Keratinocyte (primary cell): ENCODE data around the gene FGFR2. TPM values are rescaled to one million over a fixed set of nuclear protein-coding genes. Genes with fewer than 3 reads are reported as not detected.

Experiments used
- DNase-seq: peaks from one replicate; pipeline ENCODE4 v3.0.0-alpha.2; 2011; ENCODE audit warnings: low read depth, missing footprints, low spot score
- FAIRE-seq: peaks from 2 replicates; lab custom pipeline; 2011; peaks lifted over from hg19 to GRCh38; lab: Jason Lieb, UNC
- H2AFZ ChIP-seq: 2 replicates; pipeline ENCODE4 v1.6.0; 2012; ENCODE audit warnings: low read length, control low read depth, inconsistent platforms; ENCODE audit not compliant: control insufficient read depth
- H3K27ac ChIP-seq: 2 replicates; pipeline ENCODE4 v1.5.1; 2011; ENCODE audit warnings: low read length; ENCODE audit not compliant: control insufficient read depth, insufficient read depth
- H3K27me3 ChIP-seq: 3 replicates; pipeline ENCODE4 v1.6.0; 2011; ENCODE audit warnings: low read length; ENCODE audit not compliant: control insufficient read depth, insufficient read depth; ENCODE audit errors: extremely low read depth
- H3K36me3 ChIP-seq, 2 experiments: 2 replicates in 1 of 2; 3 replicates in 1 of 2; pipeline ENCODE4 v1.5.1; 2011; ENCODE audit warnings: low read length in 2 of 2, mild to moderate bottlenecking in 1 of 2; ENCODE audit not compliant: control insufficient read depth in 2 of 2, insufficient read depth in 2 of 2; ENCODE audit errors: extremely low read depth in 1 of 2
- H3K4me1 ChIP-seq: 3 replicates; pipeline ENCODE4 v1.5.1; 2011; ENCODE audit warnings: low read length; ENCODE audit not compliant: control insufficient read depth, insufficient read depth; ENCODE audit errors: extremely low read depth
- H3K4me2 ChIP-seq: 3 replicates; pipeline ENCODE4 v1.6.0; 2011; ENCODE audit warnings: low read depth, low read length; ENCODE audit not compliant: control insufficient read depth, insufficient read depth; ENCODE audit errors: extremely low read depth
- H3K4me3 ChIP-seq, 3 experiments: fragments of 200-600 bp in 1 of 3; sonication (generic) in 1 of 3; 2 replicates in 2 of 3; 3 replicates in 1 of 3; pipeline ENCODE4 v1.5.1; 2011 to 2016; ENCODE audit warnings: low read length in 3 of 3, mild to moderate bottlenecking in 3 of 3, control low read depth in 2 of 3, inconsistent platforms in 1 of 3, low read depth in 1 of 3, mixed read lengths in 1 of 3, mixed run types in 1 of 3, moderate library complexity in 1 of 3; ENCODE audit not compliant: control insufficient read depth in 2 of 3, insufficient read depth in 2 of 3; ENCODE audit errors: extremely low read depth in 1 of 3
- H3K79me2 ChIP-seq: 2 replicates; pipeline ENCODE4 v1.6.0; 2012; ENCODE audit warnings: low read length; ENCODE audit not compliant: control insufficient read depth, insufficient read depth
- H3K9ac ChIP-seq: 3 replicates; pipeline ENCODE4 v1.6.0; 2011; ENCODE audit warnings: low read length; ENCODE audit not compliant: control insufficient read depth, insufficient read depth; ENCODE audit errors: extremely low read depth
- H3K9me1 ChIP-seq: 3 replicates; pipeline ENCODE4 v1.6.0; 2011; ENCODE audit warnings: low read length; ENCODE audit not compliant: control insufficient read depth, insufficient read depth; ENCODE audit errors: extremely low read depth
- H3K9me3 ChIP-seq: 2 replicates; pipeline ENCODE4 v1.5.1; 2012; ENCODE audit warnings: low read depth, low read length; ENCODE audit not compliant: control insufficient read depth
- H4K20me1 ChIP-seq: 3 replicates; pipeline ENCODE4 v1.6.0; 2011; ENCODE audit warnings: low read length; ENCODE audit not compliant: control insufficient read depth, insufficient read depth; ENCODE audit errors: extremely low read depth
- EZH2 ChIP-seq: IDR thresholded peaks from one replicate; pipeline ENCODE4 v1.6.1; 2012; ENCODE audit warnings: inconsistent platforms, mild to moderate bottlenecking, low read length, moderate library complexity
- dilution Hi-C: fragments of 300-500 bp; cut with MboI; formaldehyde crosslinking; loops from one replicate; pipeline ENCODE4 v1.7.0; 2020; ENCODE audit warnings: low sequenced_read_pairs; ENCODE audit not compliant: extremely low pct_ligation_motif_present
- polyA plus RNA-seq, 5 experiments: library from polyadenylated mRNA; depleted of rRNA in 3 of 5; stranded (reverse) in 3 of 5; stranded (forward) in 1 of 5; unstranded in 1 of 5; fragments of >200 nt; gene quantifications; 1 replicate in 1 of 5; 2 replicates in 3 of 5; 3 replicates in 1 of 5; pipeline versions ENCODE4 v1.2.1 to v1.2.3, GENCODE V29; 2011 to 2012; ENCODE audit warnings: missing spikeins in 2 of 5, low read depth in 1 of 5, low replicate concordance in 1 of 5
- TF ChIP-seq, protein P1 (sequence below), 3 experiments: IDR thresholded peaks in 1 of 3; conservative IDR thresholded peaks in 1 of 3; optimal IDR thresholded peaks in 1 of 3; 2 replicates in 2 of 3; 3 replicates in 1 of 3; pipeline versions ENCODE3 to v1.5.1; 2011; ENCODE audit warnings: low read length in 3 of 3, mild to moderate bottlenecking in 3 of 3, moderate library complexity in 2 of 3, control low read depth in 1 of 3, inconsistent platforms in 1 of 3; ENCODE audit not compliant: insufficient read depth in 2 of 3; ENCODE audit errors: extremely low read depth in 1 of 3

FGFR2 gene
- polyA plus RNA-seq, 1 donor (not counting 4 experiments of a cell fraction or from before 2014, with no cell fraction given) = 20.6 TPM

DNA sequence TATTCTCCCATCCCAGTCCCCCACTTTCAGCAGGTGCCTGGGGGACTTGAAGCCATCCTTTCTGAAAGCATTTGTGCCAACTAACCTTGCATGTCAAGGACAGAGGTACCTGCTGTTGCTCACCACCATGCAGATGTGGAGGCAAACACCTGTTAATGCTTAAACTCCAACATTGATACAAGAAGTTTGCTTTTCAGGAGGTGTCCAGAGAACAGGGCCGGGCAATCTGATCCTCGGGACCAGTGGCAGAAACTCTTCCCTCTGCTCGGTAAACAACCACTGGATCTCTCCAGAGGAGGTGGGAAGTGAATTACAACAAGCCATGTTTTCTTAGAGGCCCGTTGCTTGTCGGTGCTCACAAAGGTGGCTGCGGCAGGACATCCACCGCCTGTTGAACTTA is 54.7 kb downstream of the FGFR2 start:
- DNase-seq (no peak), FAIRE-seq (no peak)
- no peak overlapping the region for H3K4me3 ChIP-seq
- no peaks in the 10 kb centered on the region for H3K27me3 ChIP-seq
- no peak overlapping the region for H3K27ac ChIP-seq
- H3K9ac ChIP-seq = no peak overlapping the region
- H3K4me1 ChIP-seq = no peaks in the 10 kb centered on the region
- H3K4me2 ChIP-seq = no peak overlapping the region
- TF ChIP-seq, protein P1, sequence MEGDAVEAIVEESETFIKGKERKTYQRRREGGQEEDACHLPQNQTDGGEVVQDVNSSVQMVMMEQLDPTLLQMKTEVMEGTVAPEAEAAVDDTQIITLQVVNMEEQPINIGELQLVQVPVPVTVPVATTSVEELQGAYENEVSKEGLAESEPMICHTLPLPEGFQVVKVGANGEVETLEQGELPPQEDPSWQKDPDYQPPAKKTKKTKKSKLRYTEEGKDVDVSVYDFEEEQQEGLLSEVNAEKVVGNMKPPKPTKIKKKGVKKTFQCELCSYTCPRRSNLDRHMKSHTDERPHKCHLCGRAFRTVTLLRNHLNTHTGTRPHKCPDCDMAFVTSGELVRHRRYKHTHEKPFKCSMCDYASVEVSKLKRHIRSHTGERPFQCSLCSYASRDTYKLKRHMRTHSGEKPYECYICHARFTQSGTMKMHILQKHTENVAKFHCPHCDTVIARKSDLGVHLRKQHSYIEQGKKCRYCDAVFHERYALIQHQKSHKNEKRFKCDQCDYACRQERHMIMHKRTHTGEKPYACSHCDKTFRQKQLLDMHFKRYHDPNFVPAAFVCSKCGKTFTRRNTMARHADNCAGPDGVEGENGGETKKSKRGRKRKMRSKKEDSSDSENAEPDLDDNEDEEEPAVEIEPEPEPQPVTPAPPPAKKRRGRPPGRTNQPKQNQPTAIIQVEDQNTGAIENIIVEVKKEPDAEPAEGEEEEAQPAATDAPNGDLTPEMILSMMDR (optimal IDR thresholded peaks at IDR 0.05 in 1 of 3, IDR thresholded peaks at IDR 0.05 in 1 of 3, conservative IDR thresholded peaks at IDR 0.05 in 1 of 3; ENCODE audit: extremely low read depth in 1 of 3, insufficient read depth in 2 of 3, low read length in 3 of 3) = no peak
- no peak for TF ChIP-seq EZH2
- no peaks in the 10 kb centered on the region for H4K20me1 ChIP-seq
- H2AFZ ChIP-seq = no peak overlapping the region
- no peaks in the 10 kb centered on the region for H3K9me1 ChIP-seq
- no peaks in the 10 kb centered on the region for H3K9me3 ChIP-seq
- dilution Hi-C loops = no loop called here
- no peaks in the 10 kb centered on the region for H3K79me2 ChIP-seq
- H3K36me3 ChIP-seq = peaks cover 1 to 8% of the 10 kb centered on the region in 2 experiments

DNA sequence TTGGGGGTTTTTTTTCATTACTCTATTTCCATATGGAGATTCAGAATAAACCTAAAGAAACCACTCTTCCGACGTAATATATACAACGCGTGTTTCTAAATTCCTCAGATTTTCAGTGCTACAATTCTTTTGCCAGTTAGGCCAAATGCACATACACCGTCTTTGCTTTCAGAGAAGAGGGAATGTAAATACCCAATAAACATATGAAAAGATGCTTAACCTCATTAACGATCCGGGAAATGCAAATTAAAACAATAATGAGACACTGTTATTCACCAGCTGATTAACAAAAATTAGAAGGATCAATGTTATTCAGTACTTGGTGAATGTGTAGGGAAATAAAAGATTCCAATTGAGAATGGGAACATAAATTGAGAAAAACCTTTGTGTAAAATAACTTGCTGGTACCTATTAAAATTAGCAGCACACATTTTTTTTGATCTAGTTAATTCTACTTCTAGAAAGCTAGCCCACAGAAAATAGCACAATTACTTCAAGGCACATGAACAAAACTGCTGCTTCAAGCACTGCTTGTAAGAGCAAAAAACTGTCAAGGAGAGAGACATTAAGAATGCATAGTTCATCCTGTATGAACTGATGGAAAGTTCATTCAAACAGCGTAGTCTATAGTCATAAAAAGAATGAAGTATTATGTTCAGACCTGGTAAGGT is 56.7 kb downstream of the FGFR2 start:
- no peak overlapping the region for H2AFZ ChIP-seq
- dilution Hi-C loops = no loop called here
- no peaks in the 10 kb centered on the region for H3K79me2 ChIP-seq
- FAIRE-seq (no peak), DNase-seq (no peak)
- H3K4me3 ChIP-seq = no peak overlapping the region
- no peaks in the 10 kb centered on the region for H4K20me1 ChIP-seq
- H3K4me2 ChIP-seq = no peak overlapping the region
- no peaks in the 10 kb centered on the region for H3K9me1 ChIP-seq
- no peaks in the 10 kb centered on the region for H3K27me3 ChIP-seq
- peaks cover 4 to 8% of the 10 kb centered on the region in 2 experiments for H3K36me3 ChIP-seq
- no peak overlapping the region for H3K9ac ChIP-seq
- no peak overlapping the region for H3K27ac ChIP-seq
- TF ChIP-seq, protein P1 (optimal IDR thresholded peaks at IDR 0.05 in 1 of 3, IDR thresholded peaks at IDR 0.05 in 1 of 3, conservative IDR thresholded peaks at IDR 0.05 in 1 of 3; ENCODE audit: extremely low read depth in 1 of 3, insufficient read depth in 2 of 3, low read length in 3 of 3) = no peak
- no peak for TF ChIP-seq EZH2
- H3K4me1 ChIP-seq = no peaks in the 10 kb centered on the region
- no peaks in the 10 kb centered on the region for H3K9me3 ChIP-seq
